ENCODE measurements around the gene ERC1.

DNA sequence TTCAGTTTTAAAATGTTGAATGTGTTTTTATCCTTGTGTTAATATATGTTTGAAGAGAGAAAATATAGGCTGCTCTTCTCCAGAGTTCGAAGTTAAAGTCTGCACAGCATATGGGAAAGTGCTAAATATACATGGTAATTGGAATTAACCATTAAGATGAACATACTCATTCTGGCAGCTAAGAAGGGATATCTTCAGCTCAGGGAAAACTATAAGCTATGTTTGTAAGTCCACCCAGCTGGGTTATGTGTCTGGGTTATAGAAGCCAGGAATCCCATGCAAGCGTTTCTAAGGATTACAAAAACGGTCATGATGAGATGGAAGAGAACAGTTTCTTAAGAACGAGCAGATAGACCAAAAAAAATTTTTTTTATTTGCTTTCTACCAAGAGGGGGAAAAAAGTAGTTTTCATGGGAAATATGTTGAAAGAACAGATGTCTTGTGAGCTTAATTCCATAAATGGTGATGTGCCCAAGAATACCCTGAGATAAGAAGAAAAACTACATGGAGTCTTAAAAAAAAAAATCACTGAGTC, 404.5 kb downstream of the ERC1 start:
- TF ChIP-seq CTCF (IDR thresholded peaks at IDR 0.05; ENCODE audit: low read depth, low read length, poor library complexity, severe bottlenecking) (no peak), EZH2phosphoT487 (IDR thresholded peaks at IDR 0.05; ENCODE audit: borderline replicate concordance, low read length) (no peak)

All from DOHH2 (cell line).